AG04449 (cell line): ENCODE measurements around the gene RSRP1.

Experiments used
- CTCF ChIA-PET: fragments of 350-600 bp; formaldehyde crosslinking; extraction: SDS; loops from one replicate; lab custom pipeline; 2021; ENCODE audit warnings: antibody characterized with exemption; lab: Yijun Ruan, JAX
- POLR2A ChIA-PET: fragments of 400-600, 350-600 bp; formaldehyde crosslinking; extraction: SDS; loops from one replicate; lab custom pipeline; 2020; ENCODE audit warnings: antibody characterized with exemption, inconsistent platforms; lab: Yijun Ruan, JAX
- DNase-seq: peaks from one replicate; pipeline ENCODE4 v3.0.0-alpha.2; 2010; ENCODE audit warnings: low read depth, low spot score
- H3K4me3 ChIP-seq: 2 replicates; pipeline ENCODE4 v1.5.1; 2011; ENCODE audit warnings: low read depth, mild to moderate bottlenecking, control low read depth, low read length
- CTCF ChIP-seq: IDR thresholded peaks from one replicate; pipeline ENCODE4 v1.5.1; 2011; ENCODE audit warnings: mild to moderate bottlenecking, moderate library complexity, low read length, control low read depth, inconsistent platforms; ENCODE audit not compliant: insufficient read depth; ENCODE audit errors: missing control alignments

Gene RSRP1

GRCh38 chr1:25197235-25197975 lies 49.8 kb downstream of the RSRP1 start:
- TF ChIP-seq CTCF = no peak
- no peak overlapping the region for H3K4me3 ChIP-seq
- ChIA-PET CTCF (interaction anchor here (0.9 to 3.3 kb wide), 7 partner anchors 7 to 350 kb away, joined by 3 to 20 read pairs (median 5); no protein-coding TSS in a partner anchor), POLR2A (no interaction called here)
- DNase-seq = no peak

- no peak for TF ChIP-seq CTCF
- no peak overlapping the region for H3K4me3 ChIP-seq
- POLR2A ChIA-PET = interaction anchor here (0.9 kb wide), 1 partner anchor 51 kb away, joined by 3 read pairs; the partner anchor contains the start of gene RSRP1
- no peak for DNase-seq
- CTCF ChIA-PET = interaction anchor here (1.0 to 3.3 kb wide), 3 partner anchors 8 to 160 kb away, joined by 4 to 20 read pairs (median 7); no protein-coding TSS in a partner anchor
Measured at GRCh38 chr1:25196830-25197229, 50.4 kb downstream of the RSRP1 start.

GRCh38 chr1:25195835-25196234 lies 51.4 kb downstream of the RSRP1 start:
- ChIA-PET CTCF (interaction anchor here (3.0 to 3.3 kb wide), 2 partner anchors 9 to 159 kb away, joined by 7 to 20 read pairs; no protein-coding TSS in a partner anchor), POLR2A (interaction anchor here (0.9 kb wide), 1 partner anchor 52 kb away, joined by 3 read pairs; the partner anchor contains the start of gene RSRP1)
- no peak for TF ChIP-seq CTCF
- no peak for DNase-seq
- no peak overlapping the region for H3K4me3 ChIP-seq

GRCh38 chr1:25194572-25195020 lies 52.7 kb downstream of the RSRP1 start:
- DNase-seq = no peak
- H3K4me3 ChIP-seq = no peak overlapping the region
- CTCF ChIA-PET = interaction anchor here (3.3 kb wide), 1 partner anchor 10 kb away, joined by 20 read pairs; no protein-coding TSS in a partner anchor
- POLR2A ChIA-PET = no interaction called here
- TF ChIP-seq CTCF = no peak

- ChIA-PET CTCF (interaction anchor here (3.3 kb wide), 1 partner anchor 11 kb away, joined by 20 read pairs; no protein-coding TSS in a partner anchor), POLR2A (no interaction called here)
- H3K4me3 ChIP-seq = no peak overlapping the region
- TF ChIP-seq CTCF = no peak
- no peak for DNase-seq
Measured at GRCh38 chr1:25194054-25194453, 53.2 kb downstream of the RSRP1 start.

- CTCF ChIA-PET = interaction anchor here (1.2 kb wide), 1 partner anchor 11 kb away, joined by 5 read pairs; no protein-coding TSS in a partner anchor
- no peak for DNase-seq
- no peak overlapping the region for H3K4me3 ChIP-seq
- POLR2A ChIA-PET = no interaction called here
- no peak for TF ChIP-seq CTCF
Measured at GRCh38 chr1:25193229-25193628, 54.0 kb downstream of the RSRP1 start.
